ENCODE data around the gene CATSPERD. TPM values are rescaled to one million over a fixed set of nuclear protein-coding genes. Genes with fewer than 3 reads are reported as not detected.
"Not testable (repeated sequence)": the region's sequence is repeated elsewhere in the genome, so short reads cannot be mapped to it uniquely, and the experiment has no call there.

Gene CATSPERD
- total RNA-seq, 1 donor from 2014 or later: not detected

DNA sequence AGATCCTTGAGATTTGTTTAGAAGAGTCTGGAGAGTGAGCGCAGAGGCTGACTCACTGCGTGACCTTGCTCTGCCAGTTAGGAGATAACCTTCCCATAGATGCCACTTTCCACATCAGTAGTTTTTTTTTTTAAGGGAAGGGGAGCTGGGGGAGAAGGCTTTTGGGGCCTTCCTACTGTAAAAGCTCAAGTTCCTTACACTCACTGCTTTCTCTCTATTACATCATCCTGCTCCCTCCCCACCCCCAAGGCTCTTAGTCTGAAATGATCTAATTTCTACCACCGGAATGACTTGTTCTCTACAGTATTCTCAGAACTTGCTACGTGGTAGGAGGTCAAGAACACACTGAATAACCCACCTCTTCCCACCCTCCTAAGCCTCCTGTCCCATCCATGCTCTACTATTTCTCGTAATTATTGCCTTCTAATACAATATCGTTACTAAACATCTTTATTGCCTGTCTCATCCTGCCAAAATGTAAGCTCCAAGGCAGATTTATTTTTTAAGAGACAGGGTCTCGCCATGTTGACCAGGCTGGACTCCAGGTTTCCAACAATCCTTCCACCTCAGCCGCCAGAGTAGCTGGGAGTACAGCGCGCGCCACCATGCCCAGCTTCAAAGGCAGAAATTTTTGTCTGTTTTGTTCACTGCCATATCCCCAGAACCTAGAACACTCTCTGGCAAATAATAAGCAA lies 1.7 kb upstream of the CATSPERD start:
- intact Hi-C loops (cut with micrococcal nuclease): no loop called here

DNA sequence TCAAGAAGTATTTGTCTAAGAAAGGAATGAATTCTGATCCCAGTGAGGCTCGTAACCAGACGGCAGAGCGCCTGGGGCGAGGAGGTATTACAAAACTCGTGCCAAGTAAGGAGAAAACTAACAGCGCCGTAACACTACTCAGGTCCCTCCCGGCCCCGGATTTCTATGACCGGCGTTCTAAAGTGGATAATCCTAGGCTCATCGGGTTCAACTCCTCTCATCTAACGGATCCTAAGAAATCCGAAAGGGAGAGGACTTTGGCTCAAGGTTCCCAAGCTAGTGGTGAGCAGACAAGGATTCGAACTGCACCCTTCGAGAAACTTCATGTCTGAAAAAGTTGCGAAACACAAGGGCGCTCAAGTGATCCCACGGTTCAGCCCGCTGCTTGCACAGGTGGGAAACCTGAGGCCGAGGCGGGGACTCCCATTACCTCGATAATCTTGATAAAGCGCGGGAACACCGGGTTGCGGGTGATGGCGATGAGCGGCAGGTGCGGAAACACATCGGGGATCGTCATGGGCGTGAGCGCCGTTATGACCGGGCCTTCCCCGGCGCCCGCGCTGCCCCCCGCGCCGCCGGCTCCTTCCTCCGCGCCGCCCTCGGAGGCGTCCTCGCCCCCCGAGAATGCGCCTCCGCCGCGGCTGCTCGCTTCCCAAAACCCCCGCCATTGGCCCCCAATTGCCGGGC lies 1.0 kb upstream of the CATSPERD start:
- intact Hi-C loops (cut with micrococcal nuclease): no loop called here

DNA sequence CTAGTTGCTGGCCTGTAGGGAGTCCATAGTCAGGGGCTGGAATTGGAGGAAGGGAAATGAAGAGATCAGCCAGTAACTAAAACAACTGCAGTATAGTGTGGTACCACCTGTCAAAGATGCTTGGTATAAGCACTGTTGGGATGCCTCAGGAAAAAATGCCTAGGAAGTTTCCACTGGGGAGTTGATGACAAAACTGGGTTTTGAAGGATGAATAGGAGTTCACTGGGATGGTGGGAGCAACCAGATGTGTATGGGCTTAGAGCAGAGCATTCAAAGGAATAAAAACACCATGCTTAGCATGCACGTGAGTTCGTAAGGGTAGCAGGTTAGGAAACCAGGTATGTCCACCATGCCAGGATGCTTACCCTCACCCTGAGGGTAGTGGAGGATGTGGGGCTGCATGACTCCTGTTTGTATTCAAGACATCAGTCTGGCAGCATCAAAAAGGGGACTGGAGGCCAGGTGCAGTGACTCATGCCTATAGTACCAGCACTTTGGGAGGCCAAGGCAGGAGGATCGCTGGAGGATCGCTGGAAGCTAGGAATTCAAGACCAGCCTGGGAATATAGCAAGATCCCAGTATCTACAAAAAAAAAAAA lies 7.1 kb downstream of the CATSPERD start:
- intact Hi-C loops (cut with micrococcal nuclease): no loop called here

DNA sequence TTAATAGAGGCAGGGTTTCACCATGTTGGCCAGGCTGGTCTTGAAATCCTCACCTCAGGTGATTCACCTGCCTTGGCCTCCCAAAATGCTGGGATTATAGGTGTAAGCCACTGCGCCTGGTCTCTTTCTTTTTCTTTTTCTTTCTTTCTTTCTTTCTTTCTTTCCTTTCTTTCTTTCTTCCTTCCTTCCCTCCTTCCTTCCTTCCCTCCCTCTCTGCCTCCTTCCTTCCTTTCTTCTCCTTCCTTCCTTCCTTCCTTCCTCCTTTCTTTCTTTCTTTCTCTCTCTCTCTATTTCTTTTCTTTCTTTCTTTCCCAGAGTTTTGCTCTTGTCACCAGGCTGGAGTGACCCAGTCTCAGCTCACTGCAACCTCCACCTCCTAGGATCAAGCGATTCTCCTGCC lies 12.7 kb downstream of the CATSPERD start:
- intact Hi-C loops (cut with micrococcal nuclease): not testable (repeated sequence)

DNA sequence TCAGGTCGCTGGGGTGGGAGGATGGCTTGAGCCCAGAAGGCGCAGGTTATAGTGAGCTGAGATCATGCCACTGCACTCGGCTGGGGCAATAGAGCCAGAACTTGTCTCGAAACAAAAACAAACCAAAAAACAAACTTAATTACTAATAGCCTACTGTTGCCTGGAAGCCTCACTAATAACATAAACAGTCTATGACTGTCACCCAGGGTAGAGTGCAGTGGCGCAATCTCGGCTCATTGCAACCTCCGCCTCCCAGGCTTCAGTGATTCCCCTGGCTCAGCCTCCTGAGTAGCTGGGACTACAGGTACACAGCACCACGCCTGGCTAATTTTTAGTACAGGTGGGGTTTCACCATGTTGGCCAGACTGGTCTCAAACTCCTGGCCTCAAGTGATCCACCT lies 18.0 kb downstream of the CATSPERD start:
- intact Hi-C loops (cut with micrococcal nuclease): no loop called here

DNA sequence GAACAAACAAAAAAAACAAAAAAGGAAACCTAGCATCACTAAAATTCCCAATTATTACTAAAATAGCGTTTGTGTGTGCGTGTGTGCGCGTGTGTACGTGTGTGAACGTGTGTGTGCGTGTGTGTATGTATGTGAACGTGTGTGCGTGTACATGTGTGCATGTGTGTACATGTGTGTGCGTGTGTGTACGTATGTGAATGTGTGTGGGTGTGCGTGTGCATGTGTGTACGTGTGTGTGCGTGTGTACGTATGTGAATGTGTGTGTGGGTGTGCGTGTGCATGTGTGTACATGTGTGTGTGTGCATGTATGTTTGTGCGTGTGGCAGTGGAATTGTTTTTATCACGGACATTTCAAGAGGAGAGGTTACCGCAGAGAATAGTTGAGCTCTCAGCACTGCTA lies 21.6 kb downstream of the CATSPERD start:
- intact Hi-C loops (cut with micrococcal nuclease): no loop called here

DNA sequence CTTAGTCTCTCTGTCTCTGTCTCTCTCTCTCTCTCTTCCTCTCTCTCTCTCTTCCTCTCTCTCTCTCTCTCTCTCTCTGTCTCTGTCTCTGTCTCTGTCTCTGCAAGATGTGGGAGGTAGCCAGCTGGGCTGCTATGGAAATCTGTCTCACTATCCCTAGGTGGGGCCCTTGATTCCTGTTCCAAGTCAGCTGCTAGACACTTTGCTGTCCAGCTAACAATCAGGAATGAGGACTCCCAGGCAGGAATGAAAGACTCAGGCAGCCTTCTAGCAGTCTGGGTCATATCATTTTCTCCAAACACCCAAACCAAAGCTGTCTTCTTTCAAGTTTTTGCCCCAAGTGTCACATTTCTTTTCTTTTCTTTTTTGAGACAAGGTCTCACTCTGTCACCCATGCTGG lies 23.2 kb downstream of the CATSPERD start:
- intact Hi-C loops (cut with micrococcal nuclease): no loop called here

DNA sequence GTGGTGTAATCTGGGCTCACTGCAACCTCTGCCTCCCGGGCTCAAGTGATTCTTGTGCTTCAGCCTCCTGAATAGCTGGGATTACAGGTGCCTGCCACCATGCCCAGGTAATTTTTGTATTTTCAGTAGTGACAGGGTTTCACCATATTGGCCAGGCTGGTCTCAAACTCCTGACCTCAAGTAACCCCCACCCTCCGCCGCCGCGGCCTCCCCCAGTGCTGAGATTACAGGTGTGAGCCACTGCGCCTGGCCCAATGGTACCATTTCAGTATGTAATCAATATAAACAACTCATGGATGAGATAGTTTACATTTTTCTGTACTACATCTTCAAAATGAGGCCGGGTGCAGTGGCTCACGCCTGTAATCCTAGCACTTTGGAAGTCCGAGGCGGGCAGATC lies 24.6 kb downstream of the CATSPERD start:
- intact Hi-C loops (cut with micrococcal nuclease): not testable (repeated sequence)

DNA sequence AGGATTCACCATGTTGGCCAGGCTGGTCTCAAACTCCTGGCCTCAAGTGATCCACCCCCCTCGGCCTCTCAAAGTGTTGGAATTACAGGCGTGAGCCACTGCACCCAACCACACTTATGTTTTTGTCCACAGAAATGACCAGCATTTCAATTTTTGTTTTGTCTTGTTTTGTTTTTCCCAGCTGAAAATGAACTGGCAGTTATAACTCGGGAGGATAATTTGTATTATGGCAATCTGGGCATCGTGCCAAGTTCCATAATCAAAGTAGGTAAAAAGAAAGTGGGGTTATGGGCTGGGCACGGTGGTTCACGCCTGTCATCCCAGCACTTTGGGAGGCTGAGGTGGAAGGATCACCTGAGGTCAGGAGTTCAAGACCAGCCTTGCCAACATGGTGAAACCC lies 28.5 kb downstream of the CATSPERD start:
- intact Hi-C loops (cut with micrococcal nuclease): not testable (repeated sequence)

DNA sequence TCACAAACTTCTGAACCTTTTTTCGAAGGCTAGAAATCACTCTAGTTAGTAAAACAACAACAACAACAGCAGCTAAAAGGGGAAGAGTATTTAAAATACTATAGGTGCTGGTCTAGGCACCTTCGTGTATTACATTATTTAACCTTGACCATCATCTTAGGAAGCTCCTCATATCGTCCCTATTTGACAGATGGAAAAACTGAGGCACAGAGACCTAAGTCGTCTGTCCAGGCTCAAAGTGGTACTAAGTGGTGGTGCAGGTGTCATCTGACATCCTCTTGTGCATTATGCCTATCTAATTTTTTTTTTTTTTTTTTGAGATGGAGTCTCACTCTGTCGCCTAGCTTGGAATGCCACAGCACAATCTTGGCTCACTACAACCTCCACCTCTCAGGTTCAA lies 29.1 kb downstream of the CATSPERD start:
- intact Hi-C loops (cut with micrococcal nuclease): no loop called here

DNA sequence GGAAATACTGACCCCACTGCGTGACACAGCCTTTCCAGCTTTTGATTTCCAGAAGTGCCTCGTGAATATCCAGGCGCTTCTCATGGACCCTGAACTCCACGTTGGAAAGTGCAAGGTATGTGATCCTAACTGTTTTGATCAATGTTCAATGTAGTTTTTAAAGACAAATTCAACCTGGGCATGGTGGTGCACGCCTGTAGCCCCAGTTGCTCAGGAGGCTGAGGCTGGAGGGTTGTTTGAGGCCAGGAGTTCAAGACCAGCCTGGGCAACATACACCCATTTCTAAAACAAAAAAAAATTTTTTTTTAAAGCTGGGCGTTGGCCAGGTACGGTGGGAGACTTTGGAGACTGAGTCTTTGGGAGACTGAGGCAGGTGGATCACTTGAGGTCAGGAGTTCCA lies 31.3 kb downstream of the CATSPERD start:
- intact Hi-C loops (cut with micrococcal nuclease): no loop called here

DNA sequence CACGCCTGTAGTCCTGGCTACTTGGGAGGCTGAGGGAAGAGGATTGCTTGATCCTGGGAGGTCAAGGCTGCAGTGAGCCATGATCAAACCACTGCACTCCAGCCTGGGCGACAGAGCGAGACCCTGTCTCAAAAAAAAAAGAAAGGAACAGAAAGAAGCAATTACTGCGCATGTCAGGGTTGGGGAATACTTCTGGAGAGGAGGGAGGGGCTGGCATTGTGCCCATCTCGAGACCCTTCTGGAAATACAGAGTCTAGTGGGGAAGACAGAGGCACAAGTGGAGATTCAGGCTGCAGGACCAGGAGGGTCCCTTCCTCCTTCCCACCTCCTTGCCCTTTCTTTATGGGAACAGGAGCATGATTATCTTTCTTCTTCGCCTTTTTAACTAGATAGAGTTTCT lies 33.3 kb downstream of the CATSPERD start:
- intact Hi-C loops (cut with micrococcal nuclease): no loop called here

DNA sequence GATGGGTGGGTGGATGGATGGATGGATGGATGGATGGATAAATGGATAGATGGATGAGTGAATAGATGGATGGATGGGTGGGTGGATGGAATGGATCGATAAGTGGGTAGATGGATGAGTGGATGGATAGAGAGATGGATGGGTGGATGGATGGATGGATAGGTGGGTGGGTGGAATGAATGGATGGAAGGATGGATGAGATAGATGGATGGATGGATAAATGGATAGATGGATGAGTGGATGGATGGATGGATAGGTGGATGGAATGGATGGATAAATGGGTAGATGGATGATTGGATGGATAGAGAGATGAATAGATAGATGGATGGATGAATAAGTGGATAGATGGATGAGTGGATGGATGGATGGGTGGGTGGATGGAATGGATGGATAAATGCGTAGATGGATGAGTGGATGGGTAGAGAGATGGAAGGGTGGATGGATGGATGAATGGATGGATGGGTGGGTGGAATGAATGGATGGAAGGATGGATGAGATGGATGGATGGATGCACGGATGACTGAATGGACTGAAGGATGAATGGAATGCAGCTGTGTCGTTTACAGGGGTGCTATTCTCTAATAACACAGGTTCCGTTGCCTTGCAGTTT lies 42.3 kb downstream of the CATSPERD start:
- intact Hi-C loops (cut with micrococcal nuclease): no loop called here

DNA sequence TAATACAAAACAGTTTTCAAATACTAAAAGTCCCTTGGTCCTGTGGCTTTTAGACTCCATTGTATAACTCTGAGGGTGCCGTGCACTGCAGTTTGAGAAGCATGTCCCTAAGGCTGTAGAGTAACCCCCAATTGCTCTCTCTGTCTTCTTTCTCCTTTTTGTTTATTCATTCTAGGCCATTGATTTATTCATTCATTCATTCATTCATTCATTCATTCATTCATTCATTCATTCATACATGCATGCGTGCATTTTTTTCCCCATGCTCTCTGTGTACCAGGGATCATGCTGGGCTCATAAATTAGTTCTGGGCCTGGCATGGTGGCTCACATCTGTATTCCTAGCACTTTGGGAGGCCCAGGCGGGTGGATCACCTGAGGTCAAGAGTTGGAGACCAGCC lies 44.8 kb downstream of the CATSPERD start:
- intact Hi-C loops (cut with micrococcal nuclease): no loop called here

DNA sequence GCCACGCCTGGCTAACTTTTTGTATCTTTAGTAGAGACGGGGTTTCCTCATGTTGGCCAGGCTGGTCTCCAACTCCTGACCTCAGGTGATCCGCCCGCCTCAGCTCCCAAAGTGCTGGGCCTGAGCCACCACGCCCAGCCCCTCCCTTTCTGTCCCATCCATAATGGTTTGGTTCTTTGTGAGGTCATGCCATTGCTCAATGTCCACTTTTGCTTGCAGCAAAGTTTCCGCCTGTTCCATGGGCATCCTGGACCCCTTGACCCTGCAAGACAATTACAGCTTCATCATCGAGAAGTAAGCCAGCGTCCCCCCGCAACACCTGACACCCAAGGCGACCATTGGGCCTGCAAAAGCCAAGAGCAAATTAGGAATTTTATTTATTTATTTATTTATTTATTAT lies 47.5 kb downstream of the CATSPERD start:
- intact Hi-C loops (cut with micrococcal nuclease): no loop called here

DNA sequence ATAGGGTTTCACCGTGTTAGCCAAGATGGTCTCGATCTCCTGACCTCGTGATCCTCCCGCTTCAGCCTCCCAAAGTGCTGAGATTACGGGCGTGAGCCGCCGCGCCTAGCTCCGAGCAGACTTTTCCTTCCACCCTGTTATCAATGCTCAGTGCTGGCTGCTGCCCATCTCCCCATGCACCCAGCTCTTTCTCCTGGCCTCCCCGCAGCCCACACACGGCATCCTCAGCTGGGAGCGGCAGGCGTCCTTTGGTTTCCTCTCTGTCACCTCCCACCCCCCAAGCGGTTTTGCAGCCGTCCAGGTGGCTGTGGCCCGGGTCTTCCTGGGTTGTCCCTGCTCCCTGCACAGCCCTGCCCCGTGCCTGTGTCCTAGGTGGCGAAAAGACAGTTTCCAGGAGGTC lies 52.0 kb downstream of the CATSPERD start:
- intact Hi-C loops (cut with micrococcal nuclease): no loop called here

DNA sequence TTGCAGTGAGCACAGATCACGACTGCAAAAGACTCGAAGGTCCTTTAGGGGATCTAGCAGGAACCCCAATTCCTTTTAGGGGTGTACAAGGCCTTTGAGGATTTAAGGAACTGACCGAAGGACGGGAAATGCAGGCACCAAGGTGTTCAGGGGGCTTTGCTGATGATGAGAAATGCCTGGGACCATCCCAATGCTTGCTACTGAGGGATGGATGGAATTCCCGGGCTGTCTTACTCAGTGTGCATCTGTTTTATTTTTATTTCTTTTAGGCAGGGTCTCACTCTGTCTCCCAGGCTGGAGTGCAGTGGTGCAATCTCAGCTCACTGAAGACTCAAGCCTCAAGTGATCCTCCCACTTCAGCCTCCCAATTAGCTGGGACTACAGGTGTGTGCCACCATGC lies 52.8 kb downstream of the CATSPERD start:
- intact Hi-C loops (cut with micrococcal nuclease): loop anchor here (1.0 kb wide), 1 partner anchor 249 kb away; no protein-coding TSS in a partner anchor

DNA sequence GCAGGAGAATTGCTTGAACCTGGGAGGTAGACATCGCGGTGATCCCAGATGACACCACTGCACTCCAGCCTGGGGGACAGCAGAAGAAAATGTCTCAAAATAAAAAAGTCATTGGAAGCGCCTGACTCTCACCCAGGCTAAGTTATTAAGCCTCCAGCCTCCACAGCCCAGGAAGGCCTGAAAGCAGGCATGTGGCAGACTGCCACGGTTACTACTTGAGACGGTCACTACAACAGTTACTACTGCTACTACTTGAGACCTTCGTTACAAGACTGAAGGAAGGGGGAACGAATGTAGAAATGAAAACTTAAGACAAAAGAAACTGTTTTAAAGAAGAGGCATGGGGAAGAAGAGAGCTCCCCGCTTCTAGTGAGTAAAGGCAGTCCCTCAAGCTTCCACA lies 54.5 kb downstream of the CATSPERD start:
- intact Hi-C loops (cut with micrococcal nuclease): no loop called here

DNA sequence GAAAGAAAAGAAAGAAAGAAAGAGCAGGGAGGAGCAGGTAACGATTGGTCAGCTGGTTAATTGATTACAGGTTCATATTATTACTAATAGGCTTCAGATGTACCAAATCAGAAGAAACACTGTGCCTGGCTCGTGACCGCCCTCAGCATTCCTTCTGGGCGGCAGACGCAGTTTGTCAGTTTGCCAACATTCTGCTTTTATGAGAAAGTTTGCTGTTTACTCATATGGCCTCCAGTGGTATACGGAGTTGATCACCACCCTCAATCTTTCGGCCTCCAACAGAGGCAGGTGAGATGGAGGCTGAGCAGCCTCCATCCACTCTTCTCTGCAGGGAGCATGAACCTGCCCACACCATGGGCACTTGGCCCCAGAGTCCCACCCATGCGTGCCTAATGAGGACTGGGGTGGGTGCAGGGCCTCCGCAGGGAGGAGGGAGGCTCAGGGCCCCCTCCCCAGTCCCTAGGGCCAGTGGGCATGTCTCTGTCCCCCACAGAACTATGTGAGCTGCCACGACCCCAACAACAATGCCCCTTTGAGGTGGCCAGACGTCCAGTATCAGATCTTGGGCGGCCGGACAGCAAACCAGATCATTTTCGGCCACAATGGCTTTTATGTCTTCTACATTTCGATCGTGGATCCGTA lies 55.4 kb downstream of the CATSPERD start:
- intact Hi-C loops (cut with micrococcal nuclease): no loop called here

DNA sequence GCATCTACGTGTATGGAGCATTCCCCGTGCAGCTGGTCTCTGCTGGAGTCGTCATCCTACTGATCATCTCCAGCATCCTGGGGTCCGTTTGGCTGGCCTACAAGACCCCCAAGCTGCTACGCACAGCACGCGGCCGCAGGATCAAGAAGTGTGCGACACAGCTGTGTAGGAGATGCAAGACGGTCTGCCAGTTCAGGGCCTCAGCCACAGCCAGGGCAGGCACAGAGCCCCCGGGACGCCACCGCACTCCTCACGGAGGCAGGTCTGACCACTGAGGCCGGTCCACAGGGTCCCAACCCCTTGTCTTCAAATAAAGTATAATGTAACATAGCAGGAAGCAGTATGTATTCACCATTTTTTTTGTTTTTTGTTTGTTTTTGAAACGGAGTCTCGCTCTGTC lies 58.0 kb downstream of the CATSPERD start:
- intact Hi-C loops (cut with micrococcal nuclease): no loop called here

DNA sequence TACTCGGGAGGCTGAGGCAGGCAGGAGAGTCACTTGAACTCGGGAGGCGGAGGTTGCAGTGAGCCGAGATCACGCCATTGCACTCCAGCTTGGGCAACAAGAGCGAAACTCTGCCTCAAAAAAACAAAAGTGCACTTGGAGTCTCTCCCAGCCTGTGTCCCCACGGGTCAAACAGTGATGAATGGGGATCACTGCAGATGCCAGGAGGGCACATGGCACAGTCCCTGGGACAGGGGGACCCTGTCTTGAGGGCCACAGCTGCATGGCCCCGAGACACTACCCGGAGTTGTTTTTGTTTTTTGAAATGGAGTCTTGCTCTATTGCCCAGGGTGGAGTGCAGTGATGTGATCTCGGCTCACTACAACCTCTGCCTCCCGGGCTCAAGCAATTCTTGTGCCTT lies 60.5 kb downstream of the CATSPERD start:
- intact Hi-C loops (cut with micrococcal nuclease): not testable (repeated sequence)

DNA sequence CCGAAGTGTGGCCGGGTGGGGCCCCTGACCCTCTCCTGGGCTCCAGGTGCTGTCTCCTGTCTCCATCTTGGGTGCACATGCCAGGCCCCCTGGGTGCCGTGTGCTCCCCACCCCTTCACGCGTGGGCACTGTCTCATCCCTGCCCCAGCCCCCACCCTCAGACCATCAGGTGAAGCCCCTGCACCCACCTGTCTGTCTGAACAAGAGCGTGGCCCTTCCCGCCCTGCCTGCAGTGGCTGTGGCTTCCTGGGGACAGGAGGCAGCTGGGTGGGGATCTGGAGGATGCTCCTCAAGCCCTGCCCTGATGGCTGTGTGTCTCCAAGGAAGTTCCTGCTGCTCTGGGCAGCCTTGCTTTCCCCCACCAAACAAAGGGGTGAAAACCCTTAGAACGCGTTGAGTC lies 61.9 kb downstream of the CATSPERD start:
- intact Hi-C loops (cut with micrococcal nuclease): no loop called here

All from T-helper 1 cell treated with Interleukin-12 subunit alpha and Interleukin-12 subunit beta and Interleukin-4 antibody, amounts not matched to agents 30 ng/mL and 1 ng/mL, for 36 hours (primary cell).